HG03432 (cell line): ENCODE results near the gene TMPRSS2.

Experiments
- ATAC-seq: cut with Tn5 transposase; IDR thresholded peaks from one replicate; pipeline ENCODE4 v1.9.1; 2021; ENCODE audit warnings: mild to moderate bottlenecking, moderate library complexity; ENCODE audit not compliant: unreplicated experiment

The TMPRSS2 gene

DNA sequence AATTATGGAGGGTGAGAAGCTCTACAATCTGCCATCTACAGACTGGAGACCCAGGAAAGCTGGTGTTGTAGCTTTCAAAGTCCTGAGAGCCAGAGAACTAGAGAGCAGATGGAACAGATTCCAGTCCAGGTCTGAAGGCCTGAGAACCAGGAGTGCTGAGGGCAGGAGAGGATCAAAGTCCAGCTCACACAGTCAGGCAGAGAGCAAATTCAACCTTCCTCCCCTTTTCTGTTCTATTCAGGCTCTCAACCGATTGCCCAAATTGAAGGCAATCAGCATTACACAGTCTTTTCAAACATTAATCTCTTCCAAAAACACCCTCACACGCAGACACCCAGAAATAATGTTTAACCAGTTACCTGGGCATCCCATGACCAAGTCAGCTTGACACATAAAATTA lies 2.5 kb upstream of the TMPRSS2 start:
- no peak for ATAC-seq

DNA sequence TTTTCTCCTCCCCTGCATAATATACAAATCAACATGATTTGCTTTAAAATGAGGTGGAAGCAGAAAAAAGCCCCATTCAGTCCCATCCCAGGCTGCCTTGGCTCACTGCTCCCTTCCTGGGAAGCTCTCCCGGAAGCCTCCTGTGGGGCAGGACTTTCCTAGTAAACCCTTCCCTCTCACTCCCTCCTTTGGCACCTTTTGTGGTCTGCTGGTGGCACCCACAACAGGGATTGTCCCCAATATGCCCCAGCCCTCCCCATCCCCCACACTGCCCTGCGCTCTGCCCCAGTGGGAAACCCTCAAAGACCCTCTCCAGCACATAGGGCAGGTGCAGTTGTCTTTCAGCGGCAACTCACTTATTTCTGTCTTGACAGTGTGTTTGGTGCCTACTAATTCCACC lies 1.8 kb upstream of the TMPRSS2 start:
- no peak for ATAC-seq

DNA sequence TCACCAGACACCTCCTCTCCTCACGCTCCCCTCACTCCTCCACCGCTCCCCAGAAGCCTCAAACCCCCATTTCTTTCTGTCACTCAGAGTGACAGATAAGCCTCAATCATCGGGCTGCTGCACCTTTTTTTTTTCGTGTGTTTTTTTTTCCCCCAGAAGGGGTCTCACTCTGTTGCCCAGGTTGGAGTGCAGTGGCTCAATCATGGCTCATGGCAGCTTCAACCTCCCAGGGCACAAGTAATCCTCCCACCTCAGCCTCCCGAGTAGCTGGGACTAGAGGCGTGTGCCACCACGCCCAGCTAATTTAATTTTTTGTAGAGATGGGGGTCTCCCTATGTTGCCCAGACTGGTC lies 1.2 kb upstream of the TMPRSS2 start:
- ATAC-seq = no peak

DNA sequence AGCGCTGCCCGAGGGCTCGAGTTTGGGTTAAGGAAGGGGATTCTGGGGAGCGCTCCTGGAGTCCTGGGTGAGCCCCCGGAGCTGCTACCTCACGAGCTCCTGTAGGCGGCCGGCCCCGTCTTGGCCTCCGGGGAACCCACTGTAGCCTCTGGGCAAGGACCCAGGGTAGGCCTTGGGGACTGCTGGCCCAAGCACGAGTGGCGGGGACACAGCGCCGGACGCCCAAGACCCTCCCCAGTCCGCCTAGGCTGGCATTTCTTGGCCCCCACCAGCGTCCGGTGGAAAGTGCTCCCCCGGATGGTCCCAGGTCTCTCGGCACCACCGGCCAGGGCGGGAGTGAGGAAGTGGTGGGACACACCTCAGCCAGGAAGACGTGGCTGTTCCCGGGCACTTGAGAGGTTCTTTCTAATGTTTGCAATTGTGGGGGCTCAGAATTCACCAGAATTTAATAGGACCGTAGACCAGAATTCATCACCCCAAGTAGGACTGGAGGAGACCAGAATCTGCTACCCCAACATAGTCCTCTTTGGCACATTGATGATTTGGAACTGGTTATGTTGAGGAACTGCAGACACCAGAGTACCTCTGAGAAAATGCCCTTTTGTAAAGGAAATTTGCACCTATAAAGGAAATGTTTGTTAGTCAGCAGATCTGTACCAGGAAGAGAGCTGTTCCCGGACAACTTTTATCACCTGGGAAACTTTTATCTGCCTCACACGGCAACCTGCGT lies 622 bp upstream of the TMPRSS2 start:
- ATAC-seq = no peak

DNA sequence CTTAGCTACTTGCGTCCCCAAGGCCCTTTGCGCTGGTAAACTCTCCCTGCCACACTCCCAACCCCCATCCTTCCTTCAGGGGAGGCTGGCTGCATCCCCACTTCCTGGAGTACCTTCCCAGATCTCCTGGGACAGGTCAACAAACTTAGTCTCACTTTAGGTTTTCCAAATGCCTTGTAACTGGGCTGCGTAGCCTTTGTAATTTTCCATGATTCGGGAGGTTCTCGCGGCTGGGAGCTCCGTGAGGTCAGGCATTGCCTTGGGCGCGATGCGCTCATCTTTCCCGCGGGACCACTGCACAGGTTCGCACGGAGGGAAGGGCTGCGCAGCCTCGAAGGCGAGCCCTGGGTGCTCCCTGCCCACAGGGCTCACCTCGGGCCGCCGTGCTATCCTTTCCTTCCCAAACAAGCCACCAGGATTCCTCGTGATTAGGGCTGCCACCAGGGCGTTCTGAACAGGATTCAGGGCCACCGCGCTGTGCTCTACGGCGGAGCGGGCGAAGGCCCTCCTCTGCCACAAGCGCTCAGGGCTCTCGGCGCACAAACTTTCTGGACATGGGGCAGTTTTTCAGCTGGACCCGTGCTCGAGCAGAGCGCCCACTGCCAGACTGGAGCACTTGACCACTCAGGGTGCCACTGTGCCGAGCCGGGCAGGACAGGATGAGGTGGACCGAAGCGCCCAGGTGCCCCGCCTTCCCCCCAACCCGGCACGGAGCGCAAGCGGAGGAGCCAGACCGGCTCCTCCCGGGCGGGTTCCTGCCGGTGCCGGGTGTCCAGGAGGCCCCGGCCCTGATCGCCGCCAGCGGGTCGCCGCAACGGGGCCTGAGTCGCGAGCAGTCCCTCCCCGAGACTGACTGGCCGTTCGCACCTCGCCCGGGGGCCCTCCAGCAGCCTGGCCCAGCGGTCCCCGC lies 1.1 kb downstream of the TMPRSS2 start:
- ATAC-seq = no peak

DNA sequence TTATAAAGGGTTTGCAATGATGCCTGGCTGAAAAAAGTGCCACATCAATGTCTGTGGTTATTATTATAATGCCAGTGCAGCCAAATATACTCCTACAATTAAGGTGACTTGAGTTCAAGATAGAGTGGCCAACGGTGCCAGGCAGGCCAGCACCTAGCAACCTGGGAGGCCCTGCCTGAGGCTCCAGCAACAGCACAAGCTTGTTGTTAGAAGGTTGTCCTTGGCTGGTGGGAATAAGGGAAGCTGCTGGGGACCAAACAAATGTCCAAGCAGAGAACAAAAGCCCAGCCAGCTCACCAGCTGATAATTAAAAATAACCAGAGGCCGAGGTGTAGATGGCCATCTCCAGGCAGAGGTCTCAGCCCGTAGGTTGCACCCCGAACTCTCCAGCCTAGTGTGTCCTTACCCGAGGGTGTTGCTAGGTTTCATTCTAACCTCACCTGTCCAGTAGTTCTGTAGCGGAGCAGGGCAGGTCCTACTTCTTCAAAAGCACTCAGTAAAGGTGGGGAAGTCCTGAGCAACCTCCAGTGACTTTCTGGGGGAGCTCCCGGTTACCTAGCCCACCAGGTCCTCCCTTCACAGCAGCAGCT lies 1.9 kb downstream of the TMPRSS2 start:
- no peak for ATAC-seq

DNA sequence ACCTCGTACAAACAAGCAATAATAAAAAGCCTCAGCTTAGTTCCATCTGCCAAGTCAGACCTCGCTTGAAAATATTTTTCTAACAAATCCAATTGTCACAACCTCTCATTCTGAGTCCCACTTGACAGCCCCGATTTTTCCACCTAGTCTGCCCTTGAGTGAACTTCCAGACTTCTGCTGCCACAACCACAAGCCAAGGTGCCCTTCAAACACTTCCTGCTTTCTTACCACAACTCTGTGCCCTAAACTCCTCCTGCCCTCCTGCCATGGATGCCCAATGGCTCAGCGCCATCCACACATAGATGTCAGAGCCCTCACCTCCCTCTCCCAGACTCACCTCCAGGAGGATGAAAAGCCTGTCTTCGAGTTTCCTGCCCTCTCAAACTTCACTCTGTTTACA lies 3.9 kb downstream of the TMPRSS2 start:
- ATAC-seq = no peak

DNA sequence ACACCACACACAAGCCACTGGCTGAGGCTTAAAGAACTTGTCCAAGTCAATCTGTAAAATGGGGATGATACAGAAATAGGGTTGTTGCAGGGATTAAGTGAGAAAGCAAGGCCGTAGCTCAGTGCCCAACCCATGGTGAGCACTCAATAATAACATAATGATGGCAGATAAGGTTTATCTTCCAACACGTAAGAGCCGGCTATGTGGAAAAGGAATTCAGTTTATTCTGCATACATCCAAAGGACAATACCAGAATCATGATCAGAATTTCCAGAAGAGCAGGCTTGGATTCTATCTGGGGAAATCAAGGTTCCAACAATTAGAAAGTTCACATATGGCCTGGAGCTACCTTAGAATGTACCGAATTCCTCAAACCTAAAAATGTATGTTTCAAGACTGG lies 4.6 kb downstream of the TMPRSS2 start:
- no peak for ATAC-seq

DNA sequence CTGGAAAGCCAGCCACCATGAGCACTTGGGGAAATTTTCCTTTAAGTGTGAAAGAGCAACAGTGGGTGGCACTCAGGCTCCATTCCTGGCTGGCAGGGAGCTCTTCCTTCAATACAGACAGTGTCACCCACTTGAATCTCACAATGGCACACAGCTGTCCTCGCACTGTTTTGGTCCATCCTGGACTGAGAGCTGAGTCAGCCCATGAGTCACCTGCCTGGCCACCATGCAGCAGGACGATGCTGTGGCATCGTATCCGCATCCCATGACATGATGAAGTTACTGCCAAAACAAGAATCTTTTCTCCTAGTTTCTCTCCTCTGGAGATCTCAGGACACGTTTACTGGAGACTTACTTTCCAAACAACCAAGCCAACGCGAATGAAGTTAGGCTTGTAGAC lies 6.0 kb downstream of the TMPRSS2 start:
- no peak for ATAC-seq

DNA sequence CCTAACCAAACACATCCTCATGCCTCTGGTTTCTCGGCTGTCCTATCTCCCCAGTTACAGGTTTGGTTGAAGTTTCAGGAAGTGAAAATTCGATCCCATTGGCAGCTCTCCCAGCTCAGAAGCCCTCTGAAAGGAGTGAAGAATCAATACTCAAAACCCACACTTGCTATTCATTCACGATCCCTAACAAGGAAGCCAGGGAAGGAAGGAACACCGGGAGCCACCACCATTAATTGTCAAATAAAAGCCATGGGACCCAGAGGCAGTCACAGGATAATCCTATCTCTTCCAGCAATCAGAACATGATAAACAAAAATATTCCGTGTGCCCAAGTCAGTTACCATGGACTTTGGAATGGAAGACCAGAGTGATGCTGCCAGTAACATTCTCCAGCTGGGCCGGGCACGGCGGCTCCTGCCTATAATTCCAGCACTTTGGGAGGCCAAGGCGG lies 7.0 kb downstream of the TMPRSS2 start:
- no peak for ATAC-seq

DNA sequence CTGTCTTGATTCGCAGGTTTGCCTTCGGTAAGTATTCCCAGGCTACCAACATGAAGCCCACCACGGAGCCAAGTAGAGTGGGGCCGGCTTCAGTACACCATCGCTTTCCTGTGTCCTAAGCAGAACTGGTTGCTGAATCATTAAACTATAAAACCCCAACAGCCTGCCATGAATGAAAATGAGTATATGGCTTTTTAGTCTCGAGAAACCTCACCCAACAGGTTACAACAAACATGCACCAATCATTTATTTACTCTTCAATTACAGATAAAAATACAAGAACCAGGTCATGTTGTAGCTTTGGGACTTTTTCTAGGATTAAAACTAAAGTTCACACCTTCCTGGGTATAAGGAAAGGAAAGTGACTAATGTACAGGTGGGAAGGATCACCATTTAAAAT lies 7.6 kb downstream of the TMPRSS2 start:
- ATAC-seq = no peak

DNA sequence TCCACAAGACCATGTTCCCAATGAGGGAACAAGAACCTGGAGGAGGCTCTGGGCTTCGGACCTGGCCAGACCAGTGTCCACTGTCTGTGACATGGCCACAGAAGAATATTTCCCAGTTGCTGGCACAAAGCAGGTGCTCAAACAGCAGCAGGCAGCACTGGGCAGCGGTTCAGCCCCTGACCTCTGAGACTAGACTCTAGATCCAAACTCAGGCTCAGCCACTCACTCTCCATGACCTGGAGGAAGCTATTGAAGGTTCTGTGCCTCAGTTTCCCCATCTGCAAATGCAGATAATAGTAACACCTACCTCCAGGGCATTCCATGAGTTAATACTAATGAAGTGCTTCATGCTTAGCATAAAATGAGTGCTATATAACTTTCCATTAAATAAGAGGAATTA lies 8.0 kb downstream of the TMPRSS2 start:
- ATAC-seq = no peak

DNA sequence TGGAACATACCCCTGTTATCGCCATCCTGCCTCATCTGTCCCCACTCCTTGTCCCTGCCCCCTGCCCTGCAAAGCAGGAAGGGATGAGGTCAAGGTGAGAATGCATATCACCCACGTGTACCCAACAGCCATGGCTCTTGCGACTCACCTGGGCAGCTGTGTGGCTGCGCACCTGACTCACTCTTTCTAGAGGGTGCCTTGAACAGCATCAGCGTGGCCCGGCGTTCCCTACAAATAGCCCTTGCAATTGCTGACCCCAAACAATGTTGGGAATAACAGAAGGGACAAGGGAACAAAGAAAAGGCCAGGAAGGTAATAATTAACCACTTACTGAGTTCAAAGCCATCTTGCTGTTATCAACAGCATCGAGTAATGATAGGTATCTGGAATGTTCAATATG lies 10.2 kb downstream of the TMPRSS2 start:
- ATAC-seq = no peak

DNA sequence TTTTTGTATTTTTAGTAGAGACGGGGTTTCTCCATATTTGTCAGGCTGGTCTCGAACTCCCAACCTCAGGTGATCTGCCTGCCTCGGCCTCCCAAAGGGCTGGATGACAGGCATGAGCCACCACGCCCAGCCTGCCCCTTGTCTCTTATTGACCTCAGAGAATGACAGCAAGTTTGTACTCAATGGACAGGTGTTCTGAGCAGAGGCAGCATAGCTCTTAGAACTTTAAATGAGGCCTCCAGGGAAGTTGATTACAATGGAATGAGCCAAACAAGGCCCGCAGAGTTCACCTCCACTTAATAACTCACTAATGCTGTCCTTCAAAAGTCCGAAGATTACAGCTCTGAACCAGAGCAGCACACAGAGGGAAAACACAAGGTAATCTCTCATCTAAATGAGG lies 10.9 kb downstream of the TMPRSS2 start:
- ATAC-seq = no peak

DNA sequence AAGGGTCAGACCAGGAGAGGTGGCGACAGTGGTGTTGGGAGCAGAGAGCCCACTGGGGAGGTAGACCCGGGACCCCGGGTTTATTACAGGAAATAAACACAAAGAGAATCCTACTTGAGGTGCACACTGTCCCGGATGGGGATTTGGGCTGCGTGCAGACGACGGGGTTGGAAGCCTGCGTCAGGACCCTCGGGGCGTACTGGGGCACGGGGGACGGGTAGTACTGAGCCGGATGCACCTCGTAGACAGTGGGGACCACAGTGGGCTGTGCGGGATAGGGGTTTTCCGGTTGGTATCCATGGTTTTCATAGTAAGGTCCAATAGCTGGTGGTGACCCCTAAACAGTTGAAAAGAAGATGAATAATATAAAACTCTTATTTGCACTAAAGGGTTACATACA lies 13.7 kb downstream of the TMPRSS2 start:
- ATAC-seq = no peak

DNA sequence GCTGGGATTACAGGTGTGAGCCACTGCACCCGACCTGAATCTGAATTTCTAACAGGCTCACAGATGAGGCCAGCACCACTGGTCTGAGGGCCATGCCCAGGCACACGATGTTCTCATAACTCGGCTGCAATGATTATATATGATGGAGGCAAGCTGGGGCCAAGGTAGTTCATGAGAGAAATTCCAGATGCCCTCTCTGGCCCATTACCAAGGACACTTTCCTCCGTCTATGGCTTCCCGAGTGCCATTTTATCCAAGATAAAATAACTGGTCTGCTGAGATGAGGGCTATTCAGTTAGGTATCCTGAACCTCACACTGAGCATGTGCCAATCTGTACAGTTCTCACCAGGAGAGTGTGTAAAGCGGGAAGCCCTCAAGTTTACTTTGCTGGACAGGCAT lies 16.5 kb downstream of the TMPRSS2 start:
- ATAC-seq = no peak

DNA sequence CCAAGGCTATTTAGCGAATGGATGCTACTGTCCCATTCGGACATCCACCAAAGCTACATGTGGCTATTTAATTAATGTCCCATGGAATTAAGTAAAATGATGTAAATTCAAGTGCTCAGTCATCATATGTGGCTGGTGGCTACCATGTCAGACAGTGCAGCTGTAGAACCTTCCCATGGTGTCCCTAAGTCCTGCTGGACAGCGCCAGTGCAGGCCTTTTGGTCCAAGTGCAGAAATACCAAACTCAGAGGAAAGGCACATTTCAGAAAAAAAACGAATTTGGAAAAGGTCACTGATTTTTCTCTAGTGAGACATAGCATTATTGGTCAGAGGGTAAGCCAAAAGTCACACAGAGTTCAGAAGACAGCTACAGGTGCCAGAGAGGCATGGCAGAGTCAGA lies 17.6 kb downstream of the TMPRSS2 start:
- ATAC-seq = no peak

DNA sequence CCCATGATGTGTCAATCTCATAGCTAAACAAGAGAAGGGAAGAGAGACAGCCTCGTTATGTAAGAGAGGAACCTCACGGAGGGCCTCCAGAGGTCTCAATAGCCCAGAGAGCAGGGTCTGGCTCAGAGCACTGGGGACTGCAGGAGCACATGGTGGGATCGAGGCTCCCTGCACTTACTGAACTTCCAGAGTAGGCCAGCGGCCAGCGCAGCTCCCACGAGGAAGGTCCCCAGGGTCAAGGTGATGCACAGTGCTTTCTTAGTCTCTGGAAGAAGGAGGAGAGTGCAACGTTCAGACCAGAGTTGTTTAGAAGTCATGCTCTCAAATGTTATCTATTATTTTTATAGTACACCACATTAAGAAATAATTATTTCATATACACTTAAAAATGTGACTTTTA lies 18.6 kb downstream of the TMPRSS2 start:
- no peak for ATAC-seq

DNA sequence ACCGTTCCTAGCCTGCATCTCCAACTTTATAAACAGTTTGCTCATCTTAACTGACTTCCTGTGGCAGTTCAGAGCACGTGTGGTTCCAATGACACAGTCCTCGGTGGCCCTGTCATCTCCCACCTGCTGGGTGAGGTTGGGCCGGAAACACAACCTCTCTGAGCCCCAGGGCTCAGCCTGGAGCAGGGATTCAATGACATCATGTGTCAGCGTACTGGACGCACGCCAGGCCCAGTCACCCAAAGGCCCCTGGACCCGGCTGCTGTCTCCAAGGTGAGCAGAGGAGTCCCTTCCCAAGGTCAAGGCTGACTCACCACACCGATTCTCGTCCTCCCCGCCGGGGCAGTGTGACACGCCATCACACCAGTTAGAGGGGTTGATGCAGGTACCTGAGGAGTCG lies 19.9 kb downstream of the TMPRSS2 start:
- ATAC-seq = no peak

DNA sequence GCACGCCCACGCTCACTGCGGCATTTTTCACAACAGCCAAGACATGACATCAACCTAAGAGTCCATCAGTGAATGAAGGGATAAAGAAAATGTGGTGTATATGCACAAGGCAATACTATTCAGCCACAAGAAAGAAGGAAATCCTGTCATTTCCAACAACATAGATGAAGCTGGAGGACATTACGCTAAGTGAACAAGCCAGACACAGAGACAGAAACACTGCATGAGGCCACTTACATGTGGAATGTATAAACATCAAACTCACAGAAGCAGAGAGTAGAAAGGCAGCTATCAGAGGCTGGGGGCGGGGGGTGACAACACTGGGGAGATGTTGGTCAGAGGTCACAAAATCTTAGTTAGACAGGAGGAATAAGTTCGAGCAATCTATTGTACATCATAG lies 20.9 kb downstream of the TMPRSS2 start:
- ATAC-seq = no peak

DNA sequence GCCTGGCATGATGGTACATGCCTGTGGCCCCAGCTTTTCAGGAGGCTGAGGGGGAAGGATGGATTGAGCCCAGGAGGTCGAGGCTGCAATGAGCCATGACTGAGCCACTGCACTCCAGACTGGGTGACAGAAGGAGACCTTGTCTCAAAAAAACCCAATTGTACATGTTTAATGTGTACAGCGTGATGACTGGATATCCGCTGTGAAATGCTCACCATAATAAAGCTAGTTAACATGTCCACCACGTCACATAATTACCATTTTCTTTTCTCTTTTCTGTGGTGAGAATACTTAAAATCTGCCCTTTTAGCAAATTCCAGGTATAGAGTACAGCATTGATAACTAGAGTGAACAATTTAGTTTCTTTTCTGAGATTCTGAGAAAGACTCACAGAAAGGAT lies 24.0 kb downstream of the TMPRSS2 start:
- no peak for ATAC-seq

DNA sequence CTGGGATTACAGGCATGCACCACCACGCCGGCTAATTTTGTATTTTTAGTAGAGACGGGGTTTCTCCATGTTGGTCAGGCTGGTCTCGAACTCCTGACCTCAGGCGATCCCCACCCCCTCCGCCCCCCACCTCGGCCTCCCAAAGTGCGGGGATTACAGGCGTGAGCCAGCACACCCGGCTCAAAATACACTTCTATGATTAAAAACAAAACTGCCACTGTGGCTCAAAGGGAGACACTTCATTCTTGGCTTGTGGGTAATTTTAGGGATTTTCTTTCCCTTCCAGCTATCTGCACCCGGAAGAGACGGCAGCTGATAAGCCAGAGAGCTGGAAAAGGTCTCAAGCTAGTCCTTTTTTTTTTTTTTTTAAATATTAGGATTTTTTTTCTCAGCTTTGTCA lies 24.5 kb downstream of the TMPRSS2 start:
- ATAC-seq = no peak
